HEK293T (cell line): ENCODE results near the gene C5AR1.

Experiments
- ARNT ChIP-seq: fragments of 450-650 bp; IDR thresholded peaks from 2 replicates; pipeline ENCODE4 v1.6.1; 2017; ENCODE audit warnings: mild to moderate bottlenecking
- FOXK2 ChIP-seq: fragments of 450-650 bp; IDR thresholded peaks from 2 replicates; pipeline ENCODE4 v1.6.1; 2016; ENCODE audit warnings: mild to moderate bottlenecking
- FOXM1 ChIP-seq: fragments of 450-650 bp; IDR thresholded peaks from 2 replicates; pipeline ENCODE4 v1.6.1; 2017; ENCODE audit warnings: mild to moderate bottlenecking, borderline replicate concordance
- L3MBTL2 ChIP-seq: fragments of 450-650 bp; conservative IDR thresholded peaks from 2 replicates; pipeline ENCODE4 v1.6.1; 2016; ENCODE audit warnings: mild to moderate bottlenecking
- LEF1 ChIP-seq: fragments of 450-650 bp; IDR thresholded peaks from 2 replicates; pipeline ENCODE4 v1.6.1; 2017; ENCODE audit warnings: mild to moderate bottlenecking, borderline replicate concordance
- NFRKB ChIP-seq: fragments of 450-650 bp; IDR thresholded peaks from 2 replicates; pipeline ENCODE4 v1.6.1; 2016; ENCODE audit warnings: mild to moderate bottlenecking, moderate library complexity
- SP1 ChIP-seq: fragments of 450-650 bp; IDR thresholded peaks from 2 replicates; pipeline ENCODE4 v1.6.1; 2017
- SUZ12 ChIP-seq: fragments of 450-650 bp; IDR thresholded peaks from 2 replicates; pipeline ENCODE4 v1.6.1; 2016; ENCODE audit warnings: mild to moderate bottlenecking

- no peak for TF ChIP-seq FOXM1
- TF ChIP-seq NFRKB, result no peak
- TF ChIP-seq SP1, result no peak
- TF ChIP-seq FOXK2, result no peak
- TF ChIP-seq L3MBTL2, result no peak
- no peak for TF ChIP-seq LEF1
- no peak for TF ChIP-seq SUZ12
- no peak for TF ChIP-seq ARNT
Measured at GRCh38 chr19:47319923-47320871, 10.5 kb downstream of the C5AR1 start.
